Endothelial cell of umbilical vein (primary cell): ENCODE data around the gene RTBDN. TPM values are rescaled to one million over a fixed set of nuclear protein-coding genes. Genes with fewer than 3 reads are reported as not detected.
A peak's percentile ranks its signal among the peaks of the same experiment; 100 is the strongest.

Experiments
- BruUV-seq: library from RNA; stranded (reverse); fragments of 400-500 nt; replicated peaks from 2 replicates; lab custom pipeline; 2021; lab: Mats Ljungman, UMichigan
- CTCF ChIA-PET: fragments of 300-600, 350-600 bp; sonication (Branson Sonifier 250); formaldehyde crosslinking; loops from one replicate; lab custom pipeline; 2021; ENCODE audit warnings: antibody characterized with exemption, inconsistent platforms; lab: Charles Lee
- POLR2A ChIA-PET: fragments of 300-600, 350-600 bp; sonication (Branson Sonifier 250); formaldehyde crosslinking; loops from one replicate; lab custom pipeline; 2021; ENCODE audit warnings: antibody characterized with exemption, inconsistent platforms; lab: Charles Lee
- DNase-seq: peaks from one replicate; pipeline ENCODE4 v3.0.0-alpha.2; 2011; ENCODE audit warnings: low read depth, low spot score
- FAIRE-seq: peaks from 2 replicates; lab custom pipeline; 2011; peaks lifted over from hg19 to GRCh38; lab: Jason Lieb, UNC
- H2AFZ ChIP-seq: 2 replicates; pipeline ENCODE4 v1.6.0; 2012; ENCODE audit warnings: low read depth, low read length, control low read depth, inconsistent platforms
- H3K27ac ChIP-seq: 2 replicates; pipeline ENCODE4 v1.5.1; 2011; ENCODE audit warnings: low read depth, mild to moderate bottlenecking, control low read depth, low read length, moderate library complexity; ENCODE audit not compliant: insufficient read depth
- H3K27me3 ChIP-seq, 2 experiments: 2 replicates each; pipeline versions ENCODE4 v1.6.0 to v1.6.1; 2011; ENCODE audit warnings: low read length in 2 of 2, mixed read lengths in 1 of 2; ENCODE audit not compliant: control insufficient read depth in 2 of 2, insufficient read depth in 2 of 2
- H3K36me3 ChIP-seq, 2 experiments: 2 replicates in 1 of 2; 3 replicates in 1 of 2; pipeline ENCODE4 v1.5.1; 2011; ENCODE audit warnings: low read length in 2 of 2, mild to moderate bottlenecking in 1 of 2, moderate library complexity in 1 of 2; ENCODE audit not compliant: control insufficient read depth in 2 of 2, insufficient read depth in 2 of 2; ENCODE audit errors: extremely low read depth in 1 of 2
- H3K4me1 ChIP-seq: 3 replicates; pipeline ENCODE4 v1.5.1; 2011; ENCODE audit warnings: mild to moderate bottlenecking, low read length; ENCODE audit not compliant: control insufficient read depth, insufficient read depth; ENCODE audit errors: extremely low read depth
- H3K4me2 ChIP-seq: 2 replicates; pipeline ENCODE4 v1.6.1; 2011; ENCODE audit warnings: low read length, control low read depth, mixed read lengths; ENCODE audit not compliant: insufficient read depth
- H3K4me3 ChIP-seq, 3 experiments: fragments of 200-600 bp in 1 of 3; sonication (generic), shearing (Covaris generic) in 1 of 3; replicated peaks in 1 of 3; 2 replicates each; pipeline ENCODE4 v1.5.1; 2011 to 2016; ENCODE audit warnings: control low read depth in 3 of 3, low read length in 3 of 3, mild to moderate bottlenecking in 2 of 3, inconsistent platforms in 1 of 3, low read depth in 1 of 3, moderate library complexity in 1 of 3; ENCODE audit not compliant: insufficient read depth in 1 of 3
- H3K79me2 ChIP-seq: 2 replicates; pipeline ENCODE4 v1.6.0; 2012; ENCODE audit warnings: low read length, inconsistent platforms; ENCODE audit not compliant: control insufficient read depth, insufficient read depth
- H3K9ac ChIP-seq: replicated peaks from 2 replicates; pipeline ENCODE3; 2011; ENCODE audit warnings: low read length, control low read depth; ENCODE audit not compliant: insufficient read depth; ENCODE audit errors: extremely low read depth
- H3K9me1 ChIP-seq: replicated peaks from 3 replicates; pipeline ENCODE4 v1.6.0; 2011; ENCODE audit warnings: mild to moderate bottlenecking, low read length; ENCODE audit not compliant: control insufficient read depth, insufficient read depth; ENCODE audit errors: extremely low read depth
- H3K9me3 ChIP-seq: replicated peaks from 2 replicates; pipeline ENCODE4 v1.5.1; 2012; ENCODE audit warnings: low read length, inconsistent platforms; ENCODE audit not compliant: control insufficient read depth, insufficient read depth
- H4K20me1 ChIP-seq: replicated peaks from 2 replicates; pipeline ENCODE3; 2011; ENCODE audit warnings: mild to moderate bottlenecking, low read length; ENCODE audit not compliant: control insufficient read depth, insufficient read depth; ENCODE audit errors: extremely low read depth
- EZH2 ChIP-seq: IDR thresholded peaks from 2 replicates; pipeline ENCODE4 v1.6.1; 2012; ENCODE audit warnings: borderline replicate concordance, low read depth, mild to moderate bottlenecking, moderate library complexity, low read length, inconsistent platforms; ENCODE audit not compliant: severe bottlenecking
- FOS ChIP-seq: IDR thresholded peaks from 2 replicates; pipeline ENCODE4 v1.6.1; 2011; ENCODE audit warnings: mild to moderate bottlenecking, low read length, moderate library complexity, borderline replicate concordance; ENCODE audit not compliant: insufficient read depth
- GATA2 ChIP-seq: IDR thresholded peaks from 2 replicates; pipeline ENCODE4 v1.7.0; 2011; ENCODE audit warnings: low read depth, mild to moderate bottlenecking, moderate library complexity, mixed read lengths, low read length; ENCODE audit not compliant: insufficient read length, insufficient read depth
- MAX ChIP-seq: IDR thresholded peaks from 2 replicates; pipeline ENCODE4 v1.6.1; 2011; ENCODE audit not compliant: insufficient read depth, insufficient read length
- MYC ChIP-seq: IDR thresholded peaks from one replicate; pipeline ENCODE4 v1.6.1; 2011; ENCODE audit warnings: mild to moderate bottlenecking, low read depth, low read length
- dilution Hi-C: fragments of 300-500 bp; cut with MboI; formaldehyde crosslinking; loops from one replicate; pipeline ENCODE4 v1.15.0; 2019; ENCODE audit warnings: low sequenced_read_pairs; ENCODE audit not compliant: extremely low pct_ligation_motif_present
- intact Hi-C: fragments of 100-400 bp; cut with micrococcal nuclease; formaldehyde crosslinking; loops from one replicate; pipeline ENCODE4 v1.10.0; 2022
- polyA plus RNA-seq, 4 experiments: library from polyadenylated mRNA; depleted of rRNA in 3 of 4; stranded (reverse) in 3 of 4; unstranded in 1 of 4; fragments of >200 nt; gene quantifications; 2 replicates each; pipeline versions ENCODE4 v1.2.1 to v1.2.3, GENCODE V29; 2011 to 2012; ENCODE audit warnings: missing spikeins in 1 of 4
- total RNA-seq: library from RNA; stranded (reverse); gene quantifications from 2 replicates; pipeline ENCODE4 v1.2.3, GENCODE V29; 2021
- TF ChIP-seq, protein P1 (sequence below), 2 donors: IDR thresholded peaks; 1 replicate in 1 of 2; 2 replicates in 1 of 2; pipeline ENCODE4 v1.5.1; 2011; ENCODE audit warnings: low read length in 2 of 2, mild to moderate bottlenecking in 2 of 2, moderate library complexity in 2 of 2, control low read depth in 1 of 2, inconsistent platforms in 1 of 2, low read depth in 1 of 2; ENCODE audit not compliant: insufficient read depth in 1 of 2; ENCODE audit errors: extremely low read depth in 1 of 2

RTBDN gene
- total and polyA plus RNA-seq, 2 donors (not counting 3 experiments of a cell fraction or from before 2014, with no cell fraction given) = not detected

- no peaks in the 10 kb centered on the region for H3K9me1 ChIP-seq
- H3K36me3 ChIP-seq = no peaks in the 10 kb centered on the region
- no peak for FAIRE-seq
- dilution Hi-C loops = no loop called here
- BruUV-seq = no TSS peak
- ChIA-PET POLR2A (no interaction called here), CTCF (interaction anchor here (1.8 kb wide), 1 partner anchor 72 kb away, joined by 18 read pairs; no protein-coding TSS in a partner anchor)
- no peak within 1 kb of the TSS for H3K27ac ChIP-seq
- H3K9ac ChIP-seq = no peak within 1 kb of the TSS
- intact Hi-C loops = loop anchor here (2.0 kb wide), 1 partner anchor 64 kb away; the partner anchor contains the start of gene HOOK2
- H4K20me1 ChIP-seq = no peaks in the 10 kb centered on the region
- peaks cover 55 to 66% of the 10 kb centered on the region in 2 experiments for H3K27me3 ChIP-seq
- no peak within 1 kb of the TSS for H3K4me2 ChIP-seq
- H2AFZ ChIP-seq = no peak within 1 kb of the TSS
- no peaks in the 10 kb centered on the region for H3K9me3 ChIP-seq
- H3K79me2 ChIP-seq = no peaks in the 10 kb centered on the region
- peak within 1 kb of the TSS in 1 of 3 experiments; percentile 10 for H3K4me3 ChIP-seq
- no peaks in the 10 kb centered on the region for H3K4me1 ChIP-seq
- DNase-seq = no peak
- no peak for TF ChIP-seq GATA2
- TF ChIP-seq, protein P1, sequence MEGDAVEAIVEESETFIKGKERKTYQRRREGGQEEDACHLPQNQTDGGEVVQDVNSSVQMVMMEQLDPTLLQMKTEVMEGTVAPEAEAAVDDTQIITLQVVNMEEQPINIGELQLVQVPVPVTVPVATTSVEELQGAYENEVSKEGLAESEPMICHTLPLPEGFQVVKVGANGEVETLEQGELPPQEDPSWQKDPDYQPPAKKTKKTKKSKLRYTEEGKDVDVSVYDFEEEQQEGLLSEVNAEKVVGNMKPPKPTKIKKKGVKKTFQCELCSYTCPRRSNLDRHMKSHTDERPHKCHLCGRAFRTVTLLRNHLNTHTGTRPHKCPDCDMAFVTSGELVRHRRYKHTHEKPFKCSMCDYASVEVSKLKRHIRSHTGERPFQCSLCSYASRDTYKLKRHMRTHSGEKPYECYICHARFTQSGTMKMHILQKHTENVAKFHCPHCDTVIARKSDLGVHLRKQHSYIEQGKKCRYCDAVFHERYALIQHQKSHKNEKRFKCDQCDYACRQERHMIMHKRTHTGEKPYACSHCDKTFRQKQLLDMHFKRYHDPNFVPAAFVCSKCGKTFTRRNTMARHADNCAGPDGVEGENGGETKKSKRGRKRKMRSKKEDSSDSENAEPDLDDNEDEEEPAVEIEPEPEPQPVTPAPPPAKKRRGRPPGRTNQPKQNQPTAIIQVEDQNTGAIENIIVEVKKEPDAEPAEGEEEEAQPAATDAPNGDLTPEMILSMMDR (IDR thresholded peaks at IDR 0.05; ENCODE audit: extremely low read depth in 1 of 2, insufficient read depth in 1 of 2, low read depth in 1 of 2, low read length in 2 of 2) = peak; percentile 40 to 60
- TF ChIP-seq MAX = no peak
- no peak for TF ChIP-seq MYC
- TF ChIP-seq FOS = no peak
- TF ChIP-seq EZH2 = peak; percentile 89
These were observed 4.0 kb upstream of the RTBDN start, which contains the start of gene MAST1 for GRCh38 chr19:12838182-12838885. MAST1 (plus strand) TSS chr19:12838515; CDS start chr19:12838573, 58 bp downstream.
